CD4-positive, CD25-positive, alpha-beta regulatory T cell (primary cell): ENCODE results near the gene CLTC. TPM values are rescaled to one million over a fixed set of nuclear protein-coding genes. Genes with fewer than 3 reads are reported as not detected.

Source experiments
- ATAC-seq, 2 donors: fragments of 150-1000 bp; cut with Tn5 transposase; one replicate each; pipeline ENCODE4 v1.10.0; 2021; ENCODE audit warnings: low read depth in 2 of 2, moderate number of reproducible peaks in 2 of 2, moderate library complexity in 1 of 2
- DNase-seq, 3 donors: peaks; one replicate each; pipeline versions ENCODE4 v3.0.0 to v3.0.0-alpha.2; 2012 to 2022; ENCODE audit warnings: mixed read lengths in 1 of 3
- H3K27ac ChIP-seq: one replicate; pipeline ENCODE4 v1.7.0; 2013; ENCODE audit warnings: mild to moderate bottlenecking, low read length; ENCODE audit not compliant: insufficient read depth, poor library complexity, severe bottlenecking
- H3K27me3 ChIP-seq: one replicate; pipeline ENCODE4 v1.7.0; 2013; ENCODE audit warnings: low read length; ENCODE audit not compliant: control insufficient read depth, insufficient read depth
- H3K36me3 ChIP-seq: one replicate; pipeline ENCODE4 v1.7.0; 2013; ENCODE audit warnings: mild to moderate bottlenecking, low read length, moderate library complexity; ENCODE audit not compliant: control insufficient read depth, insufficient read depth
- H3K4me1 ChIP-seq: 2 replicates; pipeline ENCODE4 v1.7.0; 2013; ENCODE audit warnings: mild to moderate bottlenecking, low read length; ENCODE audit not compliant: insufficient read depth, control insufficient read depth, poor library complexity, severe bottlenecking
- H3K4me3 ChIP-seq: one replicate; pipeline ENCODE4 v1.7.0; 2013; ENCODE audit warnings: low read depth, mild to moderate bottlenecking, low read length, moderate library complexity
- H3K9me3 ChIP-seq, 2 experiments: 1 replicate in 1 of 2; 2 replicates in 1 of 2; pipeline ENCODE4 v1.7.0; 2013; ENCODE audit warnings: low read length in 2 of 2, mild to moderate bottlenecking in 1 of 2, moderate library complexity in 1 of 2; ENCODE audit not compliant: control insufficient read depth in 2 of 2
- H3K27ac Mint-ChIP-seq, 3 donors: one replicate each; pipeline ENCODE4 v1.8.0; 2020 to 2022; ENCODE audit warnings: mild to moderate bottlenecking in 3 of 3, mixed read lengths in 3 of 3, moderate library complexity in 2 of 3
- H3K27me3 Mint-ChIP-seq: one replicate; pipeline ENCODE4 v1.8.0; 2022; ENCODE audit warnings: mild to moderate bottlenecking, mixed read lengths
- H3K36me3 Mint-ChIP-seq: one replicate; pipeline ENCODE4 v1.8.0; 2020; ENCODE audit warnings: mixed read lengths
- H3K4me1 Mint-ChIP-seq, 4 donors: one replicate each; pipeline ENCODE4 v1.8.0; 2020 to 2022; ENCODE audit warnings: mixed read lengths in 4 of 4, mild to moderate bottlenecking in 1 of 4
- H3K4me3 Mint-ChIP-seq, 4 donors: one replicate each; pipeline ENCODE4 v1.8.0; 2020 to 2022; ENCODE audit warnings: mild to moderate bottlenecking in 4 of 4, mixed read lengths in 4 of 4, moderate library complexity in 3 of 4
- H3K9me3 Mint-ChIP-seq, 7 donors: one replicate each; pipeline ENCODE4 v1.8.0; 2020 to 2022; ENCODE audit warnings: mixed read lengths in 7 of 7, mild to moderate bottlenecking in 3 of 7, moderate library complexity in 2 of 7
- polyA plus RNA-seq, 4 donors: library from polyadenylated mRNA; unstranded; fragments of 300-500 nt; fragmentation: Illumina TruSeq; gene quantifications; one replicate each; pipeline ENCODE4 v1.2.3, GENCODE V29; 2021
- total RNA-seq: library from RNA; stranded (reverse); gene quantifications from one replicate; pipeline ENCODE4 v1.2.3, GENCODE V29; 2022

Gene CLTC
- total and polyA plus RNA-seq, 5 donors from 2014 or later = 37.4 to 111 (median 38.3) TPM

GRCh38 chr17:59634632-59635541, 15.2 kb downstream of the CLTC start:
- peak in 1 of 3 donors; percentile 58 for DNase-seq
- Mint-ChIP-seq H3K36me3 (no peaks in the 10 kb centered on the region), H3K27ac (peak overlapping the region; percentile 15 to 45 (median 23)), H3K9me3 (no peaks in the 10 kb centered on the region), H3K4me1 (peaks cover 33 to 77% (median 55%) of the 10 kb centered on the region in 4 donors), H3K4me3 (peak overlapping the region in 3 of 4 donors; percentile 35 to 47 (median 44)), H3K27me3 (no peaks in the 10 kb centered on the region)
- Histone ChIP-seq H3K4me3 (peak overlapping the region; percentile 1), H3K9me3 (no peaks in the 10 kb centered on the region), H3K27ac (peak overlapping the region; percentile 34), H3K27me3 (no peaks in the 10 kb centered on the region), H3K36me3 (no peaks in the 10 kb centered on the region), H3K4me1 (peaks cover 37% of the 10 kb centered on the region)
- no peak for ATAC-seq

- Mint-ChIP-seq H3K27ac (peak overlapping the region in 1 of 3 donors; percentile 54), H3K4me3 (peak overlapping the region in 1 of 4 donors; percentile 14), H3K9me3 (no peaks in the 10 kb centered on the region), H3K27me3 (no peaks in the 10 kb centered on the region), H3K4me1 (peaks cover 35 to 83% (median 61%) of the 10 kb centered on the region in 4 donors), H3K36me3 (no peaks in the 10 kb centered on the region)
- Histone ChIP-seq H3K27me3 (no peaks in the 10 kb centered on the region), H3K9me3 (no peaks in the 10 kb centered on the region), H3K4me3 (no peak overlapping the region), H3K27ac (peak overlapping the region; percentile 1), H3K4me1 (peaks cover 56% of the 10 kb centered on the region), H3K36me3 (no peaks in the 10 kb centered on the region)
- DNase-seq = no peak
- ATAC-seq = no peak
Measured at GRCh38 chr17:59637611-59638310, 18.1 kb downstream of the CLTC start.

- no peak for ATAC-seq
- no peak overlapping the region for H3K27ac ChIP-seq
- peaks cover 40 to 83% (median 62%) of the 10 kb centered on the region in 4 donors for H3K4me1 Mint-ChIP-seq
- no peaks in the 10 kb centered on the region for H3K36me3 Mint-ChIP-seq
- no peaks in the 10 kb centered on the region for H3K27me3 ChIP-seq
- no peaks in the 10 kb centered on the region for H3K36me3 ChIP-seq
- H3K4me1 ChIP-seq = peaks cover 61% of the 10 kb centered on the region
- no peak overlapping the region for H3K4me3 ChIP-seq
- no peak for DNase-seq
- H3K4me3 Mint-ChIP-seq = no peak overlapping the region
- peak overlapping the region in 1 of 3 donors; percentile 54 for H3K27ac Mint-ChIP-seq
- H3K27me3 Mint-ChIP-seq = no peaks in the 10 kb centered on the region
- H3K9me3 ChIP-seq = no peaks in the 10 kb centered on the region
- no peaks in the 10 kb centered on the region for H3K9me3 Mint-ChIP-seq
Measured at GRCh38 chr17:59638553-59638952, 18.9 kb downstream of the CLTC start.

- H3K4me1 ChIP-seq = peaks cover 47% of the 10 kb centered on the region
- H3K4me1 Mint-ChIP-seq = peaks cover 27 to 73% (median 52%) of the 10 kb centered on the region in 4 donors
- peak overlapping the region; percentile 48 for H3K27ac ChIP-seq
- H3K4me3 ChIP-seq = peak overlapping the region; percentile 70
- DNase-seq (peak in 2 of 3 donors; percentile 49 to 82), ATAC-seq (peak; percentile 81 to 92)
- H3K36me3 Mint-ChIP-seq = peaks cover 8% of the 10 kb centered on the region
- H3K9me3 Mint-ChIP-seq = no peaks in the 10 kb centered on the region
- H3K27me3 ChIP-seq = no peaks in the 10 kb centered on the region
- peak overlapping the region; percentile 52 to 75 (median 53) for H3K27ac Mint-ChIP-seq
- H3K27me3 Mint-ChIP-seq = no peaks in the 10 kb centered on the region
- no peaks in the 10 kb centered on the region for H3K9me3 ChIP-seq
- peak overlapping the region; percentile 13 to 79 (median 60) for H3K4me3 Mint-ChIP-seq
- H3K36me3 ChIP-seq = peaks cover 29% of the 10 kb centered on the region
Measured at GRCh38 chr17:59641799-59642484, 22.2 kb downstream of the CLTC start.

- Histone ChIP-seq H3K4me3 (peak overlapping the region; percentile 70), H3K27ac (peak overlapping the region; percentile 48), H3K9me3 (no peaks in the 10 kb centered on the region), H3K4me1 (peaks cover 47% of the 10 kb centered on the region), H3K36me3 (peaks cover 36% of the 10 kb centered on the region), H3K27me3 (no peaks in the 10 kb centered on the region)
- peak overlapping the region in 3 of 4 donors; percentile 13 to 70 (median 58) for H3K4me3 Mint-ChIP-seq
- peak overlapping the region; percentile 52 to 94 (median 53) for H3K27ac Mint-ChIP-seq
- no peak for DNase-seq
- peaks cover 10% of the 10 kb centered on the region for H3K36me3 Mint-ChIP-seq
- no peak for ATAC-seq
- H3K9me3 Mint-ChIP-seq = no peaks in the 10 kb centered on the region
- H3K4me1 Mint-ChIP-seq = peaks cover 27 to 74% (median 53%) of the 10 kb centered on the region in 4 donors
- H3K27me3 Mint-ChIP-seq = no peaks in the 10 kb centered on the region
Measured at GRCh38 chr17:59642565-59642964, 22.9 kb downstream of the CLTC start.

GRCh38 chr17:59643159-59644140, 23.8 kb downstream of the CLTC start:
- H3K27ac Mint-ChIP-seq = peak overlapping the region in 2 of 3 donors; percentile 6 to 32
- H3K4me3 Mint-ChIP-seq = peak overlapping the region in 1 of 4 donors; percentile 58
- H3K27me3 Mint-ChIP-seq = no peaks in the 10 kb centered on the region
- H3K9me3 ChIP-seq = no peaks in the 10 kb centered on the region
- peaks cover 40% of the 10 kb centered on the region for H3K4me1 ChIP-seq
- H3K27ac ChIP-seq = no peak overlapping the region
- no peak for DNase-seq
- H3K36me3 Mint-ChIP-seq = peaks cover 18% of the 10 kb centered on the region
- ATAC-seq = no peak
- H3K9me3 Mint-ChIP-seq = no peaks in the 10 kb centered on the region
- peak overlapping the region; percentile 21 for H3K4me3 ChIP-seq
- H3K4me1 Mint-ChIP-seq = peaks cover 27 to 70% (median 54%) of the 10 kb centered on the region in 4 donors
- H3K36me3 ChIP-seq = peaks cover 45% of the 10 kb centered on the region
- H3K27me3 ChIP-seq = no peaks in the 10 kb centered on the region
